HepG2 (cell line): ENCODE measurements around the gene ZDHHC7. TPM values are rescaled to one million over a fixed set of nuclear protein-coding genes. Genes with fewer than 3 reads are reported as not detected.

ENCODE experiments used
- ATAC-seq: fragments of 200-7000 bp; cut with Tn5 transposase; 3 replicates; pipeline ENCODE4 v1.9.1; 2020; ENCODE audit warnings: mild to moderate bottlenecking, moderate library complexity
- BruUV-seq: library from RNA; stranded (reverse); fragments of 400-500 nt; replicated peaks from 2 replicates; lab custom pipeline; 2021; lab: Mats Ljungman, UMichigan
- CTCF ChIA-PET: fragments of 300-600 bp; formaldehyde crosslinking; extraction: SDS; loops from one replicate; lab custom pipeline; 2021; ENCODE audit warnings: low total read pairs, inconsistent platforms, low intra/inter-chr PET ratio; lab: Yijun Ruan, JAX
- POLR2A ChIA-PET: fragments of 350-600 bp; sonication (Branson Sonifier 250); formaldehyde crosslinking; loops from one replicate; lab custom pipeline; 2020; ENCODE audit warnings: antibody characterized with exemption, inconsistent platforms; lab: Yijun Ruan, JAX
- DNase-seq: peaks from one replicate; pipeline ENCODE4 v3.0.0-alpha.2; 2015; ENCODE audit warnings: low spot score
- FAIRE-seq: peaks from 3 replicates; lab custom pipeline; 2011; peaks lifted over from hg19 to GRCh38; lab: Jason Lieb, UNC
- H2AFZ ChIP-seq: one replicate; pipeline ENCODE4 v1.6.1; 2011; ENCODE audit warnings: low read length, inconsistent platforms
- H3K27ac ChIP-seq: fragments of 300-600 bp; 3 replicates; pipeline ENCODE4 v1.8.0; 2011; ENCODE audit warnings: mixed run types, mild to moderate bottlenecking, mixed read lengths, low read length, inconsistent platforms; ENCODE audit not compliant: insufficient read depth; ENCODE audit errors: extremely low read length
- H3K27me3 ChIP-seq, 2 experiments: fragments of 200-600 bp in 1 of 2; 2 replicates in 1 of 2; 3 replicates in 1 of 2; pipeline versions ENCODE4 v1.6.0 to v1.8.0; 2011; ENCODE audit warnings: low read length in 2 of 2, mild to moderate bottlenecking in 2 of 2, moderate library complexity in 2 of 2, inconsistent platforms in 1 of 2; ENCODE audit not compliant: insufficient read depth in 2 of 2, control insufficient read depth in 1 of 2
- H3K36me3 ChIP-seq, 2 experiments: fragments of 200-600 bp in 1 of 2; replicated peaks in 1 of 2; 2 replicates in 1 of 2; 3 replicates in 1 of 2; pipeline versions ENCODE4 v1.5.1 to v1.8.0; 2011; ENCODE audit warnings: low read length in 2 of 2, inconsistent platforms in 1 of 2; ENCODE audit not compliant: insufficient read depth in 2 of 2, control insufficient read depth in 1 of 2
- H3K4me1 ChIP-seq: 2 replicates; pipeline ENCODE4 v1.5.1; 2012; ENCODE audit warnings: low read length, inconsistent platforms; ENCODE audit not compliant: insufficient read depth
- H3K4me2 ChIP-seq: 2 replicates; pipeline ENCODE4 v1.6.0; 2011; ENCODE audit warnings: low read depth, low read length, inconsistent platforms
- H3K4me3 ChIP-seq, 3 experiments: fragments of 200-600 bp in 1 of 3; sonication (generic), shearing (Covaris generic) in 1 of 3; replicated peaks in 1 of 3; 2 replicates each; pipeline ENCODE4 v1.5.1; 2011 to 2016; ENCODE audit warnings: low read length in 3 of 3, inconsistent platforms in 2 of 3, low read depth in 2 of 3, mild to moderate bottlenecking in 2 of 3, control low read depth in 1 of 3, mixed read lengths in 1 of 3; ENCODE audit not compliant: insufficient read depth in 1 of 3
- H3K79me2 ChIP-seq: one replicate; pipeline ENCODE4 v1.6.1; 2011; ENCODE audit warnings: low read length, inconsistent platforms; ENCODE audit not compliant: insufficient read depth
- H3K9ac ChIP-seq: 2 replicates; pipeline ENCODE4 v1.6.0; 2011; ENCODE audit warnings: mild to moderate bottlenecking, low read depth, low read length, inconsistent platforms; ENCODE audit not compliant: insufficient read depth
- H3K9me3 ChIP-seq: 2 replicates; pipeline ENCODE4 v1.5.1; 2012; ENCODE audit warnings: mild to moderate bottlenecking, low read length
- H4K20me1 ChIP-seq: 2 replicates; pipeline ENCODE4 v1.6.0; 2011; ENCODE audit warnings: inconsistent platforms, mild to moderate bottlenecking, low read length, moderate library complexity; ENCODE audit not compliant: insufficient read depth
- AKAP8 ChIP-seq: sonication (generic); formaldehyde crosslinking; IDR thresholded peaks from 2 replicates; pipeline ENCODE4 v1.5.1; 2020; ENCODE audit warnings: mild to moderate bottlenecking, missing genetic modification reagents
- BORCS8-MEF2B ChIP-seq: sonication (generic); formaldehyde crosslinking; IDR thresholded peaks from 2 replicates; pipeline ENCODE4 v1.8.0; 2022; ENCODE audit warnings: mild to moderate bottlenecking, missing genetic modification reagents
- ELF1 ChIP-seq: sonication (generic); formaldehyde crosslinking; IDR thresholded peaks from 2 replicates; pipeline ENCODE4 v1.4.0; 2020; ENCODE audit warnings: missing genetic modification reagents
- GATAD2A ChIP-seq: IDR thresholded peaks from 2 replicates; pipeline ENCODE4 v1.6.1; 2016
- HOXA5 ChIP-seq: sonication (generic); formaldehyde crosslinking; IDR thresholded peaks from 2 replicates; pipeline ENCODE4 v1.4.0; 2020; ENCODE audit warnings: missing genetic modification reagents
- KLF15 ChIP-seq: sonication (generic); formaldehyde crosslinking; IDR thresholded peaks from 2 replicates; pipeline ENCODE4 v1.8.1; 2023; ENCODE audit warnings: borderline replicate concordance, mild to moderate bottlenecking, inconsistent platforms, missing genetic modification reagents, mixed read lengths
- RXRB ChIP-seq: IDR thresholded peaks from 2 replicates; pipeline ENCODE4 v1.6.1; 2016; ENCODE audit warnings: borderline replicate concordance, missing genetic modification reagents, missing compliant biosample characterization
- SRY ChIP-seq: sonication (generic); formaldehyde crosslinking; IDR thresholded peaks from 2 replicates; pipeline ENCODE4 v1.8.0; 2022; ENCODE audit warnings: mild to moderate bottlenecking, missing genetic modification reagents
- TMF1 ChIP-seq: sonication (generic); formaldehyde crosslinking; IDR thresholded peaks from 2 replicates; pipeline ENCODE4 v1.8.1; 2022; ENCODE audit warnings: low read depth, missing genetic modification reagents
- U2AF1 ChIP-seq: fragments of 200-400 bp; formaldehyde crosslinking; optimal IDR thresholded peaks from 2 replicates; pipeline ENCODE3; 2017; ENCODE audit warnings: mild to moderate bottlenecking, low read depth, low read length
- ZBTB3 ChIP-seq: sonication (generic); formaldehyde crosslinking; IDR thresholded peaks from 2 replicates; pipeline ENCODE4 v1.4.0; 2020; ENCODE audit warnings: low read depth, mild to moderate bottlenecking, moderate library complexity, missing genetic modification reagents, borderline replicate concordance
- ZNF20 ChIP-seq: sonication (generic); formaldehyde crosslinking; IDR thresholded peaks from 2 replicates; pipeline ENCODE4 v1.4.0; 2020; ENCODE audit warnings: mild to moderate bottlenecking, moderate library complexity, missing genetic modification reagents
- ZNF354B ChIP-seq: sonication (generic); formaldehyde crosslinking; IDR thresholded peaks from 2 replicates; pipeline ENCODE4 v1.8.0; 2022; ENCODE audit warnings: mild to moderate bottlenecking, missing genetic modification reagents
- ZNF567 ChIP-seq: sonication (generic); formaldehyde crosslinking; IDR thresholded peaks from 2 replicates; pipeline ENCODE4 v1.8.1; 2023; ENCODE audit warnings: mild to moderate bottlenecking, missing genetic modification reagents, borderline replicate concordance
- ZNF589 ChIP-seq: sonication (generic); formaldehyde crosslinking; conservative IDR thresholded peaks from 2 replicates; pipeline ENCODE4 v1.8.0; 2022; ENCODE audit warnings: mild to moderate bottlenecking, moderate library complexity, missing genetic modification reagents
- ZNF670 ChIP-seq: sonication (generic); formaldehyde crosslinking; IDR thresholded peaks from 2 replicates; pipeline ENCODE4 v1.8.0; 2022; ENCODE audit warnings: mild to moderate bottlenecking, missing genetic modification reagents, borderline replicate concordance
- ZSCAN30 ChIP-seq: sonication (generic); formaldehyde crosslinking; IDR thresholded peaks from 2 replicates; pipeline ENCODE4 v1.5.0; 2020; ENCODE audit warnings: mild to moderate bottlenecking, missing genetic modification reagents
- ZXDC ChIP-seq: sonication (generic); formaldehyde crosslinking; IDR thresholded peaks from 2 replicates; pipeline ENCODE4 v1.5.0; 2020; ENCODE audit warnings: mild to moderate bottlenecking, missing genetic modification reagents
- WGBS: methylation state at CpG from one replicate; pipeline ENCODE4 v1.1.6; 2017; ENCODE audit warnings: low lambda C conversion rate; 5-methylcytosine and 5-hydroxymethylcytosine counted together
- in situ Hi-C: cut with HindIII; loops from 2 replicates; pipeline ENCODE4 v1.10.0; 2017; ENCODE audit warnings: low pct_unique_long_range_greater_than_20kb; ENCODE audit not compliant: extremely low pct_ligation_motif_present
- intact Hi-C: fragments of 100-400 bp; cut with micrococcal nuclease; formaldehyde crosslinking; loops from one replicate; pipeline ENCODE4 v1.10.0; 2022; ENCODE audit not compliant: unreplicated experiment
- polyA plus RNA-seq, 8 experiments: library from polyadenylated mRNA; depleted of rRNA in 3 of 8; stranded (reverse) in 7 of 8; unstranded in 1 of 8; fragments of >200 nt; fragmentation: Illumina TruSeq in 4 of 8; extraction: Trizol in 4 of 8; gene quantifications; 2 replicates each; pipeline versions ENCODE4 v1.2.1 to v1.2.3, GENCODE V29; 2011 to 2016; ENCODE audit warnings: low read depth in 4 of 8, missing spikeins in 1 of 8, mixed read lengths in 1 of 8; ENCODE audit not compliant: insufficient read depth in 1 of 8
- total RNA-seq, 5 experiments: library from RNA; depleted of rRNA; stranded (reverse); fragments of >200 nt; fragmentation: Illumina TruSeq; extraction: Trizol; gene quantifications; 2 replicates each; pipeline ENCODE4 v1.2.3, GENCODE V29; 2016; ENCODE audit warnings: low read depth in 1 of 5
- TF ChIP-seq, protein P1 (sequence below), 2 experiments: sonication (generic) in 1 of 2; formaldehyde crosslinking in 1 of 2; IDR thresholded peaks; 2 replicates each; pipeline versions ENCODE4 v1.4.0 to v1.6.1; 2016 to 2020; ENCODE audit warnings: borderline replicate concordance in 1 of 2, low read depth in 1 of 2, mild to moderate bottlenecking in 1 of 2, missing genetic modification reagents in 1 of 2

ZDHHC7 gene
- total and polyA plus RNA-seq, 2 of the 13 experiments (the other 11 are each of a cell fraction or from before 2014, with no cell fraction given), result 46.8 to 67.6 TPM

GRCh38 chr16:85014311-85014710 lies 3.0 kb upstream of the ZDHHC7 start:
- H3K27ac ChIP-seq, result no peak overlapping the region
- peak; percentile 23; the same call in 2 of the 3 replicates for ATAC-seq
- H3K79me2 ChIP-seq, result peaks cover 16% of the 10 kb centered on the region
- H3K36me3 ChIP-seq, result no peaks in the 10 kb centered on the region
- intact Hi-C loops, result no loop called here
- no TSS peak for BruUV-seq
- H3K9ac ChIP-seq, result no peak overlapping the region
- peaks cover 53% of the 10 kb centered on the region for H3K4me1 ChIP-seq
- no peak for FAIRE-seq
- WGBS, result 1% methylated on average over 2 of the region's 2 CpGs
- ChIA-PET POLR2A (interaction anchor here (1.3 kb wide), 1 partner anchor 20 kb away, joined by 6 read pairs; no protein-coding TSS in a partner anchor), CTCF (no interaction called here)
- no peaks in the 10 kb centered on the region for H4K20me1 ChIP-seq
- peak; percentile 48 for DNase-seq
- peak overlapping the region; percentile 6 for H3K4me2 ChIP-seq
- in situ Hi-C loops, result no loop called here
- H3K4me3 ChIP-seq, result no peak overlapping the region; a peak in 1 of 6 replicates
- H3K27me3 ChIP-seq, result no peaks in the 10 kb centered on the region; a peak in 3 of 5 replicates
- no peaks in the 10 kb centered on the region for H3K9me3 ChIP-seq
- H2AFZ ChIP-seq, result no peak overlapping the region
- TF ChIP-seq ELF1 (no peak), SRY (CRISPR knock-in tag) (no peak), BORCS8-MEF2B (CRISPR knock-in tag) (no peak), AKAP8 (CRISPR knock-in tag) (no peak), ZNF354B (CRISPR knock-in tag) (no peak), ZNF567 (CRISPR knock-in tag) (no peak), U2AF1 (no peak), ZNF670 (CRISPR knock-in tag) (no peak), ZNF20 (CRISPR knock-in tag) (no peak), TMF1 (CRISPR knock-in tag) (no peak), ZSCAN30 (no peak), ZBTB3 (CRISPR knock-in tag) (no peak), ZNF589 (CRISPR knock-in tag) (no peak), HOXA5 (no peak), KLF15 (CRISPR knock-in tag) (no peak), GATAD2A (CRISPR knock-in tag) (0 out of 2 replicates have a peak, but pooled peaks have one; percentile 31), ZXDC (no peak), RXRB (CRISPR knock-in tag) (peak; percentile 49; the same call in 1 of the 2 replicates)
- TF ChIP-seq, protein P1, sequence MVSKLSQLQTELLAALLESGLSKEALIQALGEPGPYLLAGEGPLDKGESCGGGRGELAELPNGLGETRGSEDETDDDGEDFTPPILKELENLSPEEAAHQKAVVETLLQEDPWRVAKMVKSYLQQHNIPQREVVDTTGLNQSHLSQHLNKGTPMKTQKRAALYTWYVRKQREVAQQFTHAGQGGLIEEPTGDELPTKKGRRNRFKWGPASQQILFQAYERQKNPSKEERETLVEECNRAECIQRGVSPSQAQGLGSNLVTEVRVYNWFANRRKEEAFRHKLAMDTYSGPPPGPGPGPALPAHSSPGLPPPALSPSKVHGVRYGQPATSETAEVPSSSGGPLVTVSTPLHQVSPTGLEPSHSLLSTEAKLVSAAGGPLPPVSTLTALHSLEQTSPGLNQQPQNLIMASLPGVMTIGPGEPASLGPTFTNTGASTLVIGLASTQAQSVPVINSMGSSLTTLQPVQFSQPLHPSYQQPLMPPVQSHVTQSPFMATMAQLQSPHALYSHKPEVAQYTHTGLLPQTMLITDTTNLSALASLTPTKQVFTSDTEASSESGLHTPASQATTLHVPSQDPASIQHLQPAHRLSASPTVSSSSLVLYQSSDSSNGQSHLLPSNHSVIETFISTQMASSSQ (IDR thresholded peaks at IDR 0.05; ENCODE audit: low read depth), result peak; percentile 36; the same call in 1 of the 2 replicates
- TF ChIP-seq, protein P1 (CRISPR knock-in tag; IDR thresholded peaks at IDR 0.05; ENCODE audit: borderline replicate concordance), result no peak
